HepG2 (cell line): ENCODE measurements around the gene GPSM1.
A peak's percentile ranks its signal among the peaks of the same experiment; 100 is the strongest.

Source experiments
- EZH2 ChIP-seq: conservative IDR thresholded peaks from 2 replicates; pipeline ENCODE4 v1.6.1; 2012; ENCODE audit warnings: mild to moderate bottlenecking, low read depth, low read length, moderate library complexity
- POLR2A ChIP-seq, 2 experiments: IDR thresholded peaks; 2 replicates each; pipeline ENCODE4 v1.6.1; 2011; ENCODE audit warnings: low read depth in 2 of 2, low read length in 2 of 2, mild to moderate bottlenecking in 1 of 2, moderate library complexity in 1 of 2; ENCODE audit not compliant: insufficient read depth in 1 of 2
- STAG1 ChIP-seq: sonication (generic); formaldehyde crosslinking; IDR thresholded peaks from 2 replicates; pipeline ENCODE4 v1.4.0; 2020; ENCODE audit warnings: missing genetic modification reagents
- ZNF605 ChIP-seq: sonication (generic); formaldehyde crosslinking; IDR thresholded peaks from 2 replicates; pipeline ENCODE4 v1.8.0; 2022; ENCODE audit warnings: mild to moderate bottlenecking, missing genetic modification reagents
- TF ChIP-seq, protein P1 (sequence below): sonication (generic); formaldehyde crosslinking; IDR thresholded peaks from 2 replicates; pipeline ENCODE4 v1.5.0; 2020; ENCODE audit warnings: mild to moderate bottlenecking, missing genetic modification reagents, moderate library complexity

DNA sequence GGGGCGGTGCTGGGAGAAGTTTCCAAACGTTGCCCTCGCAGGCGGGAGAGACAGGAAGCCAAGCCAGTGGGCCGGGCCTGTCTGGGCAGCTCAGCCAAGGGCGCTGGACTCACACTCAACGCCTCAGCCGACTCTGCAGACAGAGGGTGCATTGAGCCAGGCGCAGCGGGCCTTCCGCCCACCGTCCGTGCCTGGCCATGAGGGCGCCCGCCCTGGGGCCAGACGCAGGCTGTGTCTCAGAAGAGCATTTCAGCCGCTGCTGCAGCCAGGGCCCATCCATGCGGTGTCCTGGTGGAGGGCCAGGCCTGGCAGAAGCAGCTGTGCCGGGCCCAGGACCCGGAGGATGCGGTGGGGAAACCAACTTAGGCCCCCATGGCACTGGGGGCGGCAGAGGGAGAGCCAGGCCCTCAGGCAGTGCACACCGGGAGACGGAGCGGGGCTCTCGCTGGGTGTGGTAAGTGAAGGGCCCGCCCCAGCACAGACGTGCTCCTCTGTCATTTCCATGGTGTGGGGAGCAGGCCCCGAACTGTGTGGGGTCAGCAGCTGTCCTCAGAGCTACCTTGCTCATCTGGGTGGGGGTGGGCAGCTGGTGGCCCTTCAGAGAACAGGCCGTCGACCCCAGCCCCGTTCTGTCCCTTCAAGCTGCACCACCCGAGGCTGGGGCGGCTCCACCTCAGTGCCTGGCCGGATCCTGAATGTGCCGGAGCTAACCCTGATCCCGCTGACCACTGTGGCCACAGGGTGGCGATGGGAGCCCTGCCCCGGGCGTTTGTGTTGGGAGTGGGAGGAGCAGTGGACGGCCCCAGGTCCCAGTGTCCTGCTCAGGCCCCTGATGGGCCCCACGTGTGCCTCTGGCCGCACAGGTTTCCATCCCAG, 18.2 kb downstream of the GPSM1 start:
- TF ChIP-seq EZH2 = no peak
- TF ChIP-seq STAG1 (CRISPR knock-in tag) = peak; percentile 74
- TF ChIP-seq, protein P1, sequence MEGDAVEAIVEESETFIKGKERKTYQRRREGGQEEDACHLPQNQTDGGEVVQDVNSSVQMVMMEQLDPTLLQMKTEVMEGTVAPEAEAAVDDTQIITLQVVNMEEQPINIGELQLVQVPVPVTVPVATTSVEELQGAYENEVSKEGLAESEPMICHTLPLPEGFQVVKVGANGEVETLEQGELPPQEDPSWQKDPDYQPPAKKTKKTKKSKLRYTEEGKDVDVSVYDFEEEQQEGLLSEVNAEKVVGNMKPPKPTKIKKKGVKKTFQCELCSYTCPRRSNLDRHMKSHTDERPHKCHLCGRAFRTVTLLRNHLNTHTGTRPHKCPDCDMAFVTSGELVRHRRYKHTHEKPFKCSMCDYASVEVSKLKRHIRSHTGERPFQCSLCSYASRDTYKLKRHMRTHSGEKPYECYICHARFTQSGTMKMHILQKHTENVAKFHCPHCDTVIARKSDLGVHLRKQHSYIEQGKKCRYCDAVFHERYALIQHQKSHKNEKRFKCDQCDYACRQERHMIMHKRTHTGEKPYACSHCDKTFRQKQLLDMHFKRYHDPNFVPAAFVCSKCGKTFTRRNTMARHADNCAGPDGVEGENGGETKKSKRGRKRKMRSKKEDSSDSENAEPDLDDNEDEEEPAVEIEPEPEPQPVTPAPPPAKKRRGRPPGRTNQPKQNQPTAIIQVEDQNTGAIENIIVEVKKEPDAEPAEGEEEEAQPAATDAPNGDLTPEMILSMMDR = peak; percentile 95
- TF ChIP-seq POLR2A (IDR thresholded peaks at IDR 0.05; ENCODE audit: insufficient read depth in 1 of 2, low read depth in 2 of 2, low read length in 2 of 2) = no peak; a peak in 1 of 4 replicates
- TF ChIP-seq ZNF605 = no peak
